Parathyroid adenoma (tissue), 2 donors: ENCODE measurements around the gene RGS9BP.

Experiments used
- H2AFZ ChIP-seq: fragments of 300-600 bp; sonication (generic); one replicate; pipeline ENCODE4 v1.7.0; 2017; ENCODE audit warnings: antibody characterized with exemption, mild to moderate bottlenecking
- H3K27ac ChIP-seq: fragments of 300-600 bp; sonication (generic); one replicate; pipeline ENCODE4 v1.7.0; 2017
- H3K27me3 ChIP-seq: fragments of 300-600 bp; sonication (generic); one replicate; pipeline ENCODE4 v1.7.0; 2017; ENCODE audit warnings: low read length; ENCODE audit not compliant: control insufficient read depth, insufficient read depth
- H3K36me3 ChIP-seq: fragments of 300-600 bp; sonication (generic); one replicate; pipeline ENCODE4 v1.7.0; 2017; ENCODE audit warnings: low read length; ENCODE audit not compliant: control insufficient read depth, insufficient read depth
- H3K4me1 ChIP-seq: fragments of 300-600 bp; sonication (generic); one replicate; pipeline ENCODE4 v1.7.0; 2017; ENCODE audit warnings: control low read depth
- H3K4me2 ChIP-seq: fragments of 300-600 bp; sonication (generic); one replicate; pipeline ENCODE4 v1.7.0; 2017; ENCODE audit warnings: low read length
- H3K4me3 ChIP-seq: fragments of 300-600 bp; sonication (generic); one replicate; pipeline ENCODE4 v1.7.0; 2017; ENCODE audit warnings: low read depth, low read length
- H3K79me2 ChIP-seq: fragments of 300-600 bp; sonication (generic); one replicate; pipeline ENCODE4 v1.7.0; 2017; ENCODE audit warnings: control low read depth
- H3K9ac ChIP-seq: fragments of 300-600 bp; sonication (generic); one replicate; pipeline ENCODE4 v1.7.0; 2017; ENCODE audit warnings: mild to moderate bottlenecking
- H3K9me3 ChIP-seq: fragments of 300-600 bp; sonication (generic); one replicate; pipeline ENCODE4 v1.7.0; 2017; ENCODE audit warnings: low read length; ENCODE audit not compliant: control insufficient read depth
- CTCF ChIP-seq: fragments of 300-600 bp; sonication (generic); IDR thresholded peaks from one replicate; pipeline ENCODE4 v1.7.0; 2017; ENCODE audit warnings: antibody characterized with exemption, mild to moderate bottlenecking
- donor health status: primary hyperparathyroidism.

RGS9BP gene

DNA sequence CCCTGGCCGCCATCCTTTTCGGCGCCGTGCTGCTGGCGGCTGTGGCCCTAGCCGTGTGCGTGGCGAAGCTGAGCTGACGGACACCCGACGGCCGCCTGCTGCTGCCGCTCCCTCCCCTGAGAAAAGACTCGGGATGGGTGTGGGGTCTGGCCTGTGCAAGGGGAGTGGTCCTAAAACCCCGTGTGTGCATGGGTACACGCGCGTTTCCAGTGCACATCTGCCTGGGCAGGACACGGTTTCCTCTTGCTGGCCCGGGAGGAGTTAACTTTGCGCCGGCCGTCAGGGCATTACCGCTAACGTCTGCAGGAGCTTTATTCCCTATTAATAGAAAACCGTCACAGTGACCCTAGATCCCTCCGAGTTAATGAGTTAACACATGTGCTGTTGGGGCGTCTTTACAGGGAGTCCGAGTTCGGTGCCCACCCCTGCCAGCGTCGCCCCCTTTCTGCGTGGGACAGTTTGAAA is 1.3 kb downstream of the RGS9BP start:
- no peaks in the 10 kb centered on the region for H3K9me3 ChIP-seq
- H3K4me1 ChIP-seq = no peaks in the 10 kb centered on the region
- no peaks in the 10 kb centered on the region for H3K27me3 ChIP-seq
- no peaks in the 10 kb centered on the region for H3K36me3 ChIP-seq
- H3K4me3 ChIP-seq = no peak overlapping the region
- no peak for TF ChIP-seq CTCF
- H2AFZ ChIP-seq = peak overlapping the region; percentile 86
- no peak overlapping the region for H3K9ac ChIP-seq
- H3K4me2 ChIP-seq = peak overlapping the region; percentile 73
- no peak overlapping the region for H3K27ac ChIP-seq
- peaks cover 12% of the 10 kb centered on the region for H3K79me2 ChIP-seq

DNA sequence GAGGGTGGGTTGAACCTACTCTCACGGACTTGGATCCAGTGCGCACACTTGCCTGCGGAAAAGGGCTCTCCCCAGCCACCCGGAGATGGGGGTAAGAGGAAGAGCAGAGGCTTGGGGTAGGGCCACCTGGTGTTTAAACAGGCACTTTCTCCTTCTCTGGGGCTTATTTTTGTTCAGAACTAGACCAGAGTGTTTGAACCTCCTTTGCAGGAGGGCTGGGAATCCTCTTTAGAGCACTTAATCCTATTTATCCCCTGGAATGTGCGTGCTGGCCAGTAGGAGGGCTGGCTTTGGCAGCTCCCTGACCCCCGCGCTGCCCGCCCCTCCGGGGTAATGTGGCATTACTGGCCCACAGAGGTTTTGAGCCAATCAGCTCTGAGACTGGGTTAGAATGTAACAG is 2.0 kb downstream of the RGS9BP start:
- Histone ChIP-seq H3K9ac (no peak overlapping the region), H3K4me3 (no peak overlapping the region), H3K4me1 (no peaks in the 10 kb centered on the region), H3K27ac (no peak overlapping the region), H3K4me2 (no peak overlapping the region), H2AFZ (no peak overlapping the region), H3K36me3 (no peaks in the 10 kb centered on the region), H3K9me3 (no peaks in the 10 kb centered on the region), H3K27me3 (no peaks in the 10 kb centered on the region), H3K79me2 (peaks cover 12% of the 10 kb centered on the region)
- no peak for TF ChIP-seq CTCF

- H3K79me2 ChIP-seq = no peaks in the 10 kb centered on the region
- H3K9ac ChIP-seq = no peak overlapping the region
- no peak overlapping the region for H3K27ac ChIP-seq
- no peak for TF ChIP-seq CTCF
- H3K4me2 ChIP-seq = no peak overlapping the region
- H3K9me3 ChIP-seq = no peaks in the 10 kb centered on the region
- no peaks in the 10 kb centered on the region for H3K36me3 ChIP-seq
- H3K4me3 ChIP-seq = no peak overlapping the region
- no peak overlapping the region for H2AFZ ChIP-seq
- no peaks in the 10 kb centered on the region for H3K27me3 ChIP-seq
- H3K4me1 ChIP-seq = no peaks in the 10 kb centered on the region
Observed at GRCh38 chr19:32680986-32681385, 5.3 kb downstream of the RGS9BP start.

DNA sequence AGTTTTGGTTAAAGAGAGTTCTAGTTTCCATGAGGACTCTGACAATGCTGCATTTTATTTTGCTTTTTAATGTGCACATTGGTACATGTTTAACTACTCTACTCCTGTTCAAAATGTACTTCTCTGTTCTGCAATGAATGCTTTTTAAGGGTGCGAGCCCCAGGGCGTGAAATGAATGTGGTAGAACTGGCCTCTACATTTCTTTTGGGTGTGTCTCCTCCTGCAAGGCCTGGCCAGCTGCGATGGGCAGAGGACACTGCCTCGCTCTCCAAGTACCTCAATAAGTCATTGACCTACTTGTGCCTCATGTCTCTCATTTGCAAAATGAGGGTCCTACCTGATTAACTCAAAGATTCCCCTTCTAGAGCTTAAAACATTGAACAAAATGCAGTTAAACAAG is 6.7 kb downstream of the RGS9BP start:
- Histone ChIP-seq H3K4me1 (no peaks in the 10 kb centered on the region), H3K27ac (no peak overlapping the region), H3K9ac (no peak overlapping the region), H3K79me2 (no peaks in the 10 kb centered on the region), H3K9me3 (no peaks in the 10 kb centered on the region), H3K36me3 (no peaks in the 10 kb centered on the region), H3K4me2 (no peak overlapping the region), H2AFZ (no peak overlapping the region), H3K4me3 (no peak overlapping the region), H3K27me3 (no peaks in the 10 kb centered on the region)
- no peak for TF ChIP-seq CTCF

DNA sequence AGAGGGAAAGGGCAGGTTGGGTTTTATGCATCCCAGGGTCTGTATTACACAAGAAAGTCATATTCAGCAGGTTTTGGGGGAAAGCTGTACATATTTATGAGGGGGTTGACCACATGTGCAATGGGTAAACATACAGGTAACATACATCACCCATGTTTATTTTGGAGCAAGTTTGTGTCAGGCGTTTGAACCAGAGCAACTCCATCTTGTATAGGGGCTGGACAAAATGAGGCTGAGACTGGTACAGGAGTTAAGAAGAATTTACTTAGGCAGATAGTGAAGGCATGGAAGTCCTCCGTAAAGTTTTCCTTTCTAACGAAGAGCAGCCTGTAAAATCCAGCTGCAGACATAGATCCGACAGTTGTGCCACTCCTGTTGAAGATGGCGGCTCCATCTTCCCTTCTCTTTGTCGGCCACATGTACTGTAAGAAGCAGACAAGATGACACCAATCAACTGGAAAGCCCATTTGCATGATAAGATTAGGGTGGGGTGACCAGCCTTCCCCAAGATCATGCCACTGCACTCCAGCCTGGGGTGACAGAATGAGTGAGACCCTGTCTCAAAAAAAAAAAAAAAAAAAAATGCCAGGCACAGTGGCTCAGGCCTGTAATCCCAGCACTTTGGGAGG is 11.3 kb downstream of the RGS9BP start:
- no peak overlapping the region for H3K27ac ChIP-seq
- H3K9me3 ChIP-seq = no peaks in the 10 kb centered on the region
- no peaks in the 10 kb centered on the region for H3K36me3 ChIP-seq
- no peak overlapping the region for H3K4me2 ChIP-seq
- no peaks in the 10 kb centered on the region for H3K27me3 ChIP-seq
- no peak overlapping the region for H3K4me3 ChIP-seq
- H3K9ac ChIP-seq = no peak overlapping the region
- peaks cover 12% of the 10 kb centered on the region for H3K79me2 ChIP-seq
- H3K4me1 ChIP-seq = peaks cover 6% of the 10 kb centered on the region
- TF ChIP-seq CTCF = no peak
- H2AFZ ChIP-seq = no peak overlapping the region
